Fibroblast of skin of abdomen (primary cell): ENCODE data around the gene SLC35B1.
"Not testable (repeated sequence)": the region's sequence is repeated elsewhere in the genome, so short reads cannot be mapped to it uniquely, and the experiment has no call there.

Experiments
- DNase-seq: peaks from one replicate; pipeline ENCODE4 v3.0.0-alpha.2; 2013

Gene SLC35B1

GRCh38 chr17:49734515-49735490 lies 27.0 kb upstream of the SLC35B1 start:
- DNase-seq: no peak

- DNase-seq: no peak
These were observed 23.7 kb upstream of the SLC35B1 start for GRCh38 chr17:49731435-49731831.

- DNase-seq: no peak
These were observed 23.1 kb upstream of the SLC35B1 start for GRCh38 chr17:49730785-49731434.

- peak; percentile 38 for DNase-seq
These were observed 22.5 kb upstream of the SLC35B1 start for GRCh38 chr17:49730078-49730784.

GRCh38 chr17:49729069-49729468 lies 21.3 kb upstream of the SLC35B1 start:
- no peak for DNase-seq

GRCh38 chr17:49728425-49728824 lies 20.7 kb upstream of the SLC35B1 start:
- no peak for DNase-seq

- no peak for DNase-seq
These were observed 19.6 kb upstream of the SLC35B1 start for GRCh38 chr17:49727380-49727779.

- no peak for DNase-seq
These were observed 17.8 kb upstream of the SLC35B1 start for GRCh38 chr17:49725452-49726130.

- not testable (repeated sequence) for DNase-seq
These were observed 16.8 kb upstream of the SLC35B1 start for GRCh38 chr17:49724552-49724951.

GRCh38 chr17:49723423-49723822 lies 15.7 kb upstream of the SLC35B1 start:
- DNase-seq: no peak

- DNase-seq: no peak
These were observed 14.3 kb upstream of the SLC35B1 start for GRCh38 chr17:49722066-49722465.

- DNase-seq: no peak
These were observed 9.7 kb upstream of the SLC35B1 start for GRCh38 chr17:49717371-49717861.

- DNase-seq: no peak
These were observed 9.1 kb upstream of the SLC35B1 start for GRCh38 chr17:49716668-49717364.

GRCh38 chr17:49715717-49716279 lies 8.0 kb upstream of the SLC35B1 start:
- no peak for DNase-seq

GRCh38 chr17:49715216-49715615 lies 7.5 kb upstream of the SLC35B1 start:
- DNase-seq: no peak

- no peak for DNase-seq
These were observed 885 bp upstream of the SLC35B1 start for GRCh38 chr17:49708515-49709183.

GRCh38 chr17:49707246-49707607 lies 537 bp downstream of the SLC35B1 start:
- DNase-seq: no peak

GRCh38 chr17:49705254-49705653 lies 2.5 kb downstream of the SLC35B1 start:
- DNase-seq: no peak

GRCh38 chr17:49703557-49704277 lies 4.0 kb downstream of the SLC35B1 start:
- peak; percentile 12 for DNase-seq

- no peak for DNase-seq
These were observed 6.8 kb downstream of the SLC35B1 start for GRCh38 chr17:49700960-49701359.
